Mesodermal cell (in vitro differentiated cells): ENCODE results near the gene PROSER2.

Source experiments
- H3K27ac ChIP-seq: 2 replicates; pipeline ENCODE4 v1.7.0; 2013; ENCODE audit warnings: mild to moderate bottlenecking, low read depth, low read length, moderate library complexity; ENCODE audit not compliant: severe bottlenecking
- H3K36me3 ChIP-seq: 2 replicates; pipeline ENCODE4 v1.7.1; 2013; ENCODE audit warnings: mild to moderate bottlenecking, low read length, moderate library complexity; ENCODE audit not compliant: control insufficient read depth, insufficient read depth
- H3K4me1 ChIP-seq: one replicate; pipeline ENCODE4 v1.7.1; 2013; ENCODE audit warnings: mild to moderate bottlenecking, low read length; ENCODE audit not compliant: insufficient read depth, control insufficient read depth, poor library complexity, severe bottlenecking
- H3K4me3 ChIP-seq: 2 replicates; pipeline ENCODE4 v1.7.0; 2013; ENCODE audit warnings: low read length, control low read depth, mild to moderate bottlenecking; ENCODE audit not compliant: insufficient read depth, poor library complexity, severe bottlenecking; ENCODE audit errors: extremely low read depth
- H3K9me3 ChIP-seq: 2 replicates; pipeline ENCODE4 v1.7.1; 2013; ENCODE audit warnings: mild to moderate bottlenecking, low read length, moderate library complexity; ENCODE audit not compliant: control insufficient read depth
- WGBS, 2 experiments: methylation state at CpG; one replicate each; pipeline ENCODE4 v1.1.5; 2013; ENCODE audit warnings: missing lambda C conversion rate in 2 of 2; ENCODE audit not compliant: insufficient coverage in 2 of 2; 5-methylcytosine and 5-hydroxymethylcytosine counted together

The PROSER2 gene

DNA sequence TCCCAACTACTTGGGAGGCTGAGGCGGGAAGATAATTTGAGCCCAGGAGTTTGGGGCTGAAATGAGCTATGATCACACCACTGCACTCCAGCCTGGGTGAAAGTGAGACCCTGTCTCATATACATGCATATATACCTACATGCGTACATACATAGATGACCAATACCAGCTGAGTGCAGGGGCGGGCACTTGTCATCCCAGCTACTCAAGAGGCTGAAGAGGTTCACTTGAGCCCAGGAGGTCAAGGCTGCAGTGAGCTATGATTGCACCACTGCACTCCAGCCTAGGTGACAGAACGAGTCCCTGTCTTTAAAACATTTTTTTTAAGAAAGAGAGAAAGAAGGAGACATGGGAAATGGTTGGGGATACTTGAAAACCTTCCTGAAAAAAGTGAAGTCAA lies 17.4 kb upstream of the PROSER2 start:
- no peaks in the 10 kb centered on the region for H3K9me3 ChIP-seq
- peaks cover 10% of the 10 kb centered on the region for H3K4me1 ChIP-seq
- H3K27ac ChIP-seq, result no peak overlapping the region
- no peaks in the 10 kb centered on the region for H3K36me3 ChIP-seq
- WGBS, 2 experiments, result 88 to 90% methylated on average over 2 to 3 of the region's 4 CpGs
- H3K4me3 ChIP-seq, result no peak overlapping the region

DNA sequence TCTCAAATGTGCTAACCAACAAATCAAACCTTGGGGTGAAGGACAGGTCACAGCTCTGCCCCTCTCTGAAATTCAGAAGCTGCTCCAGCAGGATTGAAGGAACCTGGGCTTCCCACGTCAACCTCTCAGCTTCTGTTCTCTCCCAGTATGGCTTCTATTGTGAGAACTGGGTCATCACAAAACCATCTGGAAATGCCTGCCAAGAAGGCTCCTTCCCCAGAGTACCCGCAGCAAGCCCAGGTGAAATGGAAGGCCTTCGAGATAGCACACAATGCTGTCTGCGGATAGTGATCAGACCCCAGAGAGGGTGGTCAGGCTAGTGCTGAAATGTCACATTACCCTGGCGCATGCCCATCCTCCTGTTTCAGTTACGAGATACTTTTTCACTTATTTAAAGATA lies 16.4 kb upstream of the PROSER2 start:
- Histone ChIP-seq H3K9me3 (no peaks in the 10 kb centered on the region), H3K4me3 (no peak overlapping the region), H3K4me1 (peaks cover 11% of the 10 kb centered on the region), H3K27ac (no peak overlapping the region), H3K36me3 (no peaks in the 10 kb centered on the region)
- 90 to 94% methylated on average over 4 to 5 of the region's 6 CpGs for WGBS, 2 experiments

DNA sequence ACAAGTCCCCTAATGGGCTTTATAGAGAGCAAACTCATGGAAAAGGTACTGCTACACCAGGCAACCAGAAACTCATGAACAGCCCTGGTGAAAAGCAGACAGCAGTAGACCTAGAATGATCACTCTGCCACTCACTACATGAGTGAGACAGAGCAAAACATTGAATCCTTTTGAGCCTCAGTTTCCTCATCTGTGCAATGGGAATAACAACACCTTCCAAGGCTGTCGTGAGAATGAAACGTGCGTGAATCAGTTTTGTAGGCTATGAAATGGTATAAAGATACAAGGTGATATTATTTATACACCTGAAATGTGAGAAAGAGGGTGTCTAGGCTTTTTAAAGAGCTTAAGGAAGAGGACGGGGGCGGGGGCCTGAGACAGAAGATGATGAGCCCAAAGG lies 14.3 kb upstream of the PROSER2 start:
- H3K4me1 ChIP-seq, result peaks cover 11% of the 10 kb centered on the region
- 79% methylated on average over 3 of the region's 5 CpGs; no CpG with 5 or more reads in 1 of the 2 experiments for WGBS, 2 experiments
- no peak overlapping the region for H3K4me3 ChIP-seq
- H3K27ac ChIP-seq, result no peak overlapping the region
- no peaks in the 10 kb centered on the region for H3K9me3 ChIP-seq
- H3K36me3 ChIP-seq, result no peaks in the 10 kb centered on the region

DNA sequence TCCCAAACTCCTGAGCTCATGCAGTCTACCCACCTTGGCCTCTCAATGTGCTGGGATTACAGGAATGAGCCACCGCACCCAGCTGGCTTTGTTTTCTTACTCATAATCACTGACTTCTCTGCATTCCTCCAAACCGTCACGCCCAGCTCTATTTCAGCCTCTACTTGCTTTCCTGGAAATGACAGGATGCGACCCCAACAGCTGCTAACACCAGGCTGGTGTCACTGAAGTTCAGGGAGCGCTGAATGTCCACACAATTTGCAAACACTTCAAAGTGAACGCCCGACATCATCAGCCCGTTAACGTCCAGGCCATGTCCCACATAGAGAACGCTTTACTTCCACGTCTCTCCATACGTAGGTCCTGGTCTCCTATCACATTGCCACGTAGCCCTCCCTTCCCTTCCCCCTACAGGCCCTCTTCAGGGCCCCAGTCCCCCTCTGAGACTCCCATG lies 12.8 kb upstream of the PROSER2 start:
- H3K4me3 ChIP-seq, result no peak overlapping the region
- H3K36me3 ChIP-seq, result no peaks in the 10 kb centered on the region
- H3K4me1 ChIP-seq, result peaks cover 11% of the 10 kb centered on the region
- WGBS, 2 experiments, result 85 to 86% methylated on average over 12 to 13 of the region's 13 CpGs
- H3K27ac ChIP-seq, result no peak overlapping the region
- no peaks in the 10 kb centered on the region for H3K9me3 ChIP-seq

DNA sequence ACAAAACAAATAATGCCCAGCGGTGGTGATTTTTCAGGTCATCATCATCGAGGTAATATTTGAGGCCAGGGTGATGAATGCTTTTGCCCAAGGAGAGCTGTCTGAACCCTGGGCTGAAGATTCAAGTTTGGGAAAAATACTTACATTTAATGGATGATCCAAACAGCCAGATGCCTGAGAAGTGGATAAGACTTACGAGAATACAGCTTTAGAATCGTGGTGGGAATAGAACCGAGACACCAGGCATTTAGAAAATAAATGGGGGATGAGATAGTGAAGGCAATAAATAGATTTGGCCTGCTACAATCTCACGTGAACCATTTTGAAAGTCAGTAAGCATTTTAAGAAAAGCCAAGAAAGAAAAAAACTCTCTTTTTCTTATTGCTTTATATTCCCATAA lies 12.2 kb upstream of the PROSER2 start:
- Histone ChIP-seq H3K4me1 (peaks cover 11% of the 10 kb centered on the region), H3K9me3 (no peaks in the 10 kb centered on the region), H3K4me3 (no peak overlapping the region), H3K36me3 (no peaks in the 10 kb centered on the region), H3K27ac (no peak overlapping the region)
- 94 to 96% methylated on average over 5 to 6 of the region's 6 CpGs for WGBS, 2 experiments

DNA sequence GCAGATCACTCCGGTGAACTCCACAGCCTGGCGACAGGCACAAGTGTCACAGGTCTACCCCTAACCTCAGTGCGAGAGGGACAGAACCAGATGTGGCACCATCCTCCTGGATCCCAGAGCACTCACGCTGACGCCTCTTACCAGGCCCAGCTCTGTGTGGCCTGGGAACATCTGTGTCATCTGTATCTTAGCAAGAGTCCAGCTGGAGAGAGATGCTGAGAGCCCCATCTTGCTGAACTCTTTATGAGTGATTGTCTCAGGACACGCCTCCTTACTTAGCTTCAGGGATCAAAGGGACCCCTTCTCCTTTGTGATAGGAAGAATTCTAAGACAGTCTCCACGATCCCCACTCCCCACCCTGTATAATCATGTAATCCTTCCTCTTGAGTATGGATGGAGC lies 10.0 kb upstream of the PROSER2 start:
- Histone ChIP-seq H3K27ac (no peak overlapping the region), H3K36me3 (no peaks in the 10 kb centered on the region), H3K4me1 (peaks cover 11% of the 10 kb centered on the region), H3K4me3 (no peak overlapping the region), H3K9me3 (no peaks in the 10 kb centered on the region)
- whole genome bisulfite sequencing, 2 experiments, result 88 to 95% methylated on average over 3 to 5 of the region's 7 CpGs

DNA sequence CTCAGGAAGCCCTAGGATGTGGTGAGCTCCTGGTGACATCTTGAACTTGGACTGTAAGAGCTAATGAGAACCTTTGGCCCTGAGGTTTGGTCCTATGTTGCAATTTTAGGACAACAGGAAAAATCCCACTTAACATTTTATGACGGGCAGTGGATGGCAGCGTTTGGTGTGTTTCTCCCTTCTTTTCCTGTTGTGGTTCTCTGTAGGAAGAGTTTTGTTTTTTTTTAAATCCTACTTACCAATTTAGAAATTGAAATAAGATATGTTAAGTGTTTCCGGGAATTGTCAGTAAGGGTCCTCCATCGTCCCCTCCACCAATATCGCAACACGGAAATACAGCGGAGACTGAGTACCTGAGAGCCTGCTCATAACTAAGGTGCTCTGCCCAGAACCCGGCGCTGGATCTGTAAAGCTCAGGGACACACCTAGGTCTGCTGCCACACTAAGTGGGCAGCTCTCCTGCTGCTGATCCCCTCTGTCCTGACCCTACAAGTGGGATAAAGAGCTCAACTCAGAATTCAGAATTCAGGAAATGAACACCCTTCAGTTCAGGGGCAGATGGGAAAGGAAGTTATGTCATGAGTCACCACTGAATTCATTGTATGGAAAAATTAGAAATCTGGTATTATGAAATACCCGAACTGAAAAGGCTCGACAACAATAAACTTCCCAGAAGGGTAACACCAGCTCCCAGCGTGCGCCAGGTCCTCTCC lies 9.1 kb upstream of the PROSER2 start:
- no peaks in the 10 kb centered on the region for H3K9me3 ChIP-seq
- 92 to 93% methylated on average over 11 of the region's 13 CpGs for WGBS, 2 experiments

DNA sequence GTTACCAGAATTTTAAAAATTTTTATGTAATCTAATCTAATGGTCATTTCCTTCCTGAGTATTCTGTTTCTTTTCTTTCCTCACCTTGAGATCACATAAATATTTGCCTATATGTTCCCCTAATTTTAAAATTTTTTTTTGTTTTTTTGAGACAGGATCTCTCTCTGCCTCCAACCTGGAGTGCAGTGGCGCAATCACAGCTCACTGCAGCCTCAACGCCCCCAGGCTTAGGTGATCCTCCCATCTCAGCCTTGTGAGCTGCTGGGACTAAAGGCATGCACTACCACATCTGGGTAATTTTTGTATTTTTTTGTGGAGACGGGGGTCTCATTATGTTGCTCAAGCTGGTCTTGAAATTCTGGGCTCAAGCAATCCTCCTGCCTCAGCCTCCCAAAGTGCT lies 4.1 kb upstream of the PROSER2 start:
- no peak overlapping the region for H3K27ac ChIP-seq
- WGBS, 2 experiments, result 87 to 100% methylated on average over 2 of the region's 3 CpGs
- no peak overlapping the region for H3K4me3 ChIP-seq
- no peaks in the 10 kb centered on the region for H3K9me3 ChIP-seq
- H3K36me3 ChIP-seq, result no peaks in the 10 kb centered on the region
- no peaks in the 10 kb centered on the region for H3K4me1 ChIP-seq

More for the DNA sequence above, 9.1 kb upstream of the PROSER2 start:
- Histone ChIP-seq H3K27ac (no peak overlapping the region), H3K4me1 (peaks cover 11% of the 10 kb centered on the region), H3K36me3 (no peaks in the 10 kb centered on the region), H3K4me3 (no peak overlapping the region)

DNA sequence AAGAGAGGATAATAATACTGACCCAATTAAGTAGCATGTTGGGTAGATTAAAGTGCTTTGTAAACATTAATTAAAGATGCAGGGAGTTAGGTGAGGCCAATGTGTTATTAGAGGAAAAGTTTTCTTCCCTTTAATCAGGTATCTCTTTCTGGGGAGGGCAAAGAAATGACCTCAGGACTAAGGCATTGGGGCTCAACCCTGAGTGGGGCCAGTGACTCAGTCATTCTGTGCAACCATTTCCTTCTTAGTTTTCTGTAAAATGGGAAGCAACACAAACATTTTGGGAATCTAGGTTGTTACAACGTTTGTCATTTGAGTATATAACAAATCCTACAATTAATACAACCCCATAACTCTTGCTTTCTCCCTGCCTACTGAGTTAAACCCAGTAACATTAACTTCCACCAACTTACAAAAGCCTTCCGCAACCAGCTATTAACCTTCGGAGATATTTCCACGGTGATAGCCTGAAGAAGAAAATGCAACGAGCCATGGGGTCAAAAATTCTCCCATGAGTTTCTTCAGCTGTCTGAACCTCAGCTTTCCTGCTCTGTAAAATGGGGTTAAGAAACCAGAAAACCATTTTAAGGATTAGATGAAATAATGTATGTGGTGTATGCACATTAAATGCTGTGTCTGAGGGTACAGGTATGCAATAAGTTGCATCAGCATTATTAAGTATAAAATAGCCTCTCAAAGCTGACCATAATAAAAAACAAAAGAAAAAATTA lies 965 bp upstream of the PROSER2 start:
- WGBS, 2 experiments, result 72 to 100% methylated on average over 1 to 4 of the region's 5 CpGs
- Histone ChIP-seq H3K9me3 (no peaks in the 10 kb centered on the region), H3K27ac (no peak overlapping the region)

DNA sequence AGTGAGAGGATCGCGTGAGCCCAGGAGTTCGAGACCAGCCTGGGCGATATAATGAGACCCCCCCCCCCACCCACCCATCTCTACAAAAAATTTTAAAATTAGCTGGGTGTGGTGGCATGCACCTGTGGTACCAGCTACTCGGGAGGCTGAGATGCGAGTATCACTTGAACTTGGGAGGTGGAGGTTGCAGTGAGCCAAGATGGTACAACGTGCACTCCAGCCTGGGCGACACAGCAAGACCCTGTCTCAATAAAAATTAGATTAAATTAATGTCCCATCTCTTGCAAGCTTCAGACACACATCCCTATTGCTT lies 391 bp upstream of the PROSER2 start:
- Histone ChIP-seq H3K27ac (no peak overlapping the region), H3K4me3 (peak overlapping the region; percentile 86), H3K36me3 (no peaks in the 10 kb centered on the region), H3K9me3 (no peaks in the 10 kb centered on the region), H3K4me1 (peaks cover 11% of the 10 kb centered on the region)
- 90 to 100% methylated on average over 2 of the region's 8 CpGs for WGBS, 2 experiments

More for the DNA sequence above, 965 bp upstream of the PROSER2 start:
- Histone ChIP-seq H3K4me3 (no peak overlapping the region), H3K4me1 (peaks cover 11% of the 10 kb centered on the region), H3K36me3 (no peaks in the 10 kb centered on the region)

DNA sequence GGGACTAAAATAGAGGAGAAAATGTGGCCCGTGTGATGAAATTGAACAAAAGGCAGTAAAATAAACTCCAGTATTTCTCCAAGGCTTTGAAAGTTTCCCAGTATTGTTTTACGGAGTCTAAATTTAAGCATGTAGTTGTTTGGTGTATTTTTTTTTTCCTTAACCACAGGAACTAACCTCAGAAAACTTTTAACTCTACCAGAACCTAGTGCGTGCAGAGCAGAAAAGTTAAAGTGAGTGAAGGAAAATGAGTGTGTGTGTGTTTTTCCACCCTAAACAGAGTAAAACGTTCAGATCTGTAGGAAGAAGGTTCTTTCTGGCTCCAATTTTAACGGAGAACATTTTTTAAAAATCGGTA lies 812 bp downstream of the PROSER2 start:
- Histone ChIP-seq H3K36me3 (no peaks in the 10 kb centered on the region), H3K4me1 (peaks cover 14% of the 10 kb centered on the region), H3K4me3 (peak overlapping the region; percentile 86), H3K27ac (no peak overlapping the region), H3K9me3 (no peaks in the 10 kb centered on the region)
- 20 to 30% methylated on average over 1 to 2 of the region's 6 CpGs for WGBS, 2 experiments
